ENCODE results near the gene HAUS1.

GRCh38 chr18:46163941-46164499, 59.8 kb downstream of the HAUS1 start:
- TF ChIP-seq EZH2 (IDR thresholded peaks at IDR 0.05) (no peak), CTCF (IDR thresholded peaks at IDR 0.05) (no peak)
